Stimulated activated naive CD8-positive, alpha-beta T cell treated with anti-CD3 and anti-CD28 coated beads, Interleukin-15, Interleukin-2, amounts not matched to agents 100 ng/mL and 50 ng/mL, for 24 hours (primary cell): ENCODE data around the gene WDR73.

Source experiments
- H3K27ac Mint-ChIP-seq: one replicate; pipeline ENCODE4 v1.8.0; 2021; ENCODE audit warnings: mild to moderate bottlenecking, mixed read lengths
- H3K27me3 Mint-ChIP-seq: one replicate; pipeline ENCODE4 v1.8.0; 2021; ENCODE audit warnings: mixed read lengths
- H3K36me3 Mint-ChIP-seq: one replicate; pipeline ENCODE4 v1.8.0; 2021; ENCODE audit warnings: low read depth, mixed read lengths
- H3K4me1 Mint-ChIP-seq: one replicate; pipeline ENCODE4 v1.8.0; 2021; ENCODE audit warnings: low read depth, mixed read lengths
- H3K4me3 Mint-ChIP-seq: one replicate; pipeline ENCODE4 v1.8.0; 2021; ENCODE audit warnings: mild to moderate bottlenecking, mixed read lengths
- H3K9me3 Mint-ChIP-seq: one replicate; pipeline ENCODE4 v1.8.0; 2021; ENCODE audit warnings: mixed read lengths

The WDR73 gene

DNA sequence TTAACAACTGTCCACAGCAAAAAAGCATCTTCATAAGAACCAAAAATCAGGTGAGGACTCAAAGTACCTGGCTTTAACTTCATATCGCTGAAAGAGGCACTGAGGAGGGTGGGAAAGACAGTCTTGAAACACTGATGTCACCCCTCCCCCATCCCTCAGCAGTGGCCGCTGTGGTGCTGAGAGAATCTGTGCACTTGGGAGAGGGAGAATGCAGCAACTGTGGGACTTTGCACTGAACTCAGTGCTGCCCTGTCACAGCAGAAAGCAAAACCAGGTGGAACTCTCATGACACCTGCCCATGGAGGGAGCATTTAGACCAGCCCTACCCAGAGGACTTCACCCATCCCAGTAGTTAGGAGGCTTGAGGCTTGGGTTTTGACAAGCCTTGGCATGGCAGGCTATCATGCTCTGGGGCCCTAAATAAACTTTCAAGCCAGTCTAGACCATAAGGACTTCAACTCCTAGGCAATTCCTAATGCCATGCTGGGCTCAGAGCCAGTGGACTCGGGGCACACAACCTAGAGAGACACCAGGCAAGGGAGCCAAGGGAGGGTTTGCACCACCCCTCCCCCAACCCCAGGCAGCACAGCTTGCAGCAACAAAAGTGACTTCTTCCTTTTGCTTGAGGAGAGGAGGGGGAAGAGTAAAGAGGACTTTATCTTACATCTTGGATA, 59.3 kb downstream of the WDR73 start:
- Mint-ChIP-seq H3K4me1 (peaks cover 32% of the 10 kb centered on the region), H3K36me3 (no peaks in the 10 kb centered on the region), H3K27me3 (no peaks in the 10 kb centered on the region)

DNA sequence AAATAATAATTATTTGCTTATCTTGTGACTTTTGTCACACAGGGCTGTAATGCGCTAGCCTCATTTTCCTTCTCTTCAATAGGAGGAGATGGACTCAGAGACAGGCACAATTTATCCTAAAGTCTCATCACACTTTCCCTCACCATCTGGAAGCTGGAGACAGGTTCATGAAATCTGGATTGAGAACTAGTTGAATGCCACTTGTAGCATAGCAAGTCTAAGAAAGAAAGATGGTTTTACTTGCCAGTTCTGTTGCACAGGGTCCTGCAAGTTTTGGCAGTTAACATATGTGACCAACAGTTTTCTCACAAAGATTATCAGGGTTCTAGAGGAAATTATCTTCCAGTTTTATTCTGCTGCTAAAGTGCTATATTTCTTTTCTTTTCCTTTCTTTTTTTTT, 62.3 kb downstream of the WDR73 start:
- H3K4me3 Mint-ChIP-seq, result no peak overlapping the region
- H3K27ac Mint-ChIP-seq, result no peak overlapping the region
- H3K4me1 Mint-ChIP-seq, result peaks cover 12% of the 10 kb centered on the region
- H3K9me3 Mint-ChIP-seq, result no peaks in the 10 kb centered on the region
- no peaks in the 10 kb centered on the region for H3K36me3 Mint-ChIP-seq
- H3K27me3 Mint-ChIP-seq, result peaks cover 4% of the 10 kb centered on the region

More for the DNA sequence above, 59.3 kb downstream of the WDR73 start:
- H3K27ac Mint-ChIP-seq, result no peak overlapping the region
- no peaks in the 10 kb centered on the region for H3K9me3 Mint-ChIP-seq
- H3K4me3 Mint-ChIP-seq, result no peak overlapping the region

DNA sequence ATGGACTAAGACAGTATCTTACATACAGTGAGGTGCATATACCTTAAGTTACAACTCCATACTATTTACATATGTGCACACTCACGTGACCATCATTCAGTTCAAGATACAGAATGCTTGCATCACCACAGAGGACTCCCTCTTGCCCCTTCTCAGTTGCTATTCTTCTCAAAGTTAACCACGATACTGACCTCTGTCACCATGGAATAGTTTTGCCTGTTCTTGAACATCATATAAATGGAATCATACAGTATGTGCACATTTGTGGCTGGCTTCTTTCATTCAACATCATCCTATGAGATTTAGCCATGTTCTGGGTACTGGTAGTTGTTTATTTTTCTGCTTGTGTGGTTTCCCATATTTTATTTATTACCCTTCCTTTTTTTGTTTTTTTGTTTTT, 63.7 kb downstream of the WDR73 start:
- Mint-ChIP-seq H3K36me3 (no peaks in the 10 kb centered on the region), H3K27ac (no peak overlapping the region), H3K27me3 (peaks cover 4% of the 10 kb centered on the region), H3K9me3 (no peaks in the 10 kb centered on the region), H3K4me1 (peaks cover 12% of the 10 kb centered on the region), H3K4me3 (no peak overlapping the region)
